GM19438 (cell line): ENCODE results near the gene ZNF714.
A peak's percentile ranks its signal among the peaks of the same experiment; 100 is the strongest.
"Not testable (repeated sequence)": the region's sequence is repeated elsewhere in the genome, so short reads cannot be mapped to it uniquely, and the experiment has no call there.

Experiments used
- ATAC-seq: cut with Tn5 transposase; IDR thresholded peaks from one replicate; pipeline ENCODE4 v1.9.1; 2021; ENCODE audit warnings: low read depth; ENCODE audit not compliant: unreplicated experiment

ZNF714 gene

GRCh38 chr19:21128901-21129698 is 47.1 kb downstream of the ZNF714 start:
- no peak for ATAC-seq

GRCh38 chr19:21130097-21130775 is 48.2 kb downstream of the ZNF714 start:
- no peak for ATAC-seq

GRCh38 chr19:21133633-21134032 is 51.6 kb downstream of the ZNF714 start:
- no peak for ATAC-seq

GRCh38 chr19:21134934-21135366 is 52.9 kb downstream of the ZNF714 start:
- ATAC-seq, result no peak

GRCh38 chr19:21135433-21135832 is 53.4 kb downstream of the ZNF714 start:
- no peak for ATAC-seq

GRCh38 chr19:21138130-21138529 is 56.1 kb downstream of the ZNF714 start:
- no peak for ATAC-seq

- ATAC-seq, result not testable (repeated sequence)
These were observed 59.0 kb downstream of the ZNF714 start for GRCh38 chr19:21141006-21141405.

GRCh38 chr19:21141787-21142464 is 59.9 kb downstream of the ZNF714 start, which contains the start of gene ZNF431:
TSS of gene ZNF431 (plus strand) at chr19:21142040. CDS start at chr19:21142184, 144 bp downstream.
- ATAC-seq, result peak; percentile 99

GRCh38 chr19:21143428-21143827 is 61.4 kb downstream of the ZNF714 start:
- no peak for ATAC-seq

- no peak for ATAC-seq
These were observed 61.9 kb downstream of the ZNF714 start for GRCh38 chr19:21143854-21144253.

GRCh38 chr19:21147540-21147939 is 65.5 kb downstream of the ZNF714 start:
- no peak for ATAC-seq

- no peak for ATAC-seq
These were observed 66.7 kb downstream of the ZNF714 start for GRCh38 chr19:21148681-21149080.

- no peak for ATAC-seq
These were observed 67.9 kb downstream of the ZNF714 start for GRCh38 chr19:21149877-21150276.

GRCh38 chr19:21151460-21151859 is 69.5 kb downstream of the ZNF714 start:
- ATAC-seq, result no peak

GRCh38 chr19:21158523-21159135 is 76.6 kb downstream of the ZNF714 start:
- ATAC-seq, result no peak

GRCh38 chr19:21164541-21164940 is 82.5 kb downstream of the ZNF714 start:
- no peak for ATAC-seq

GRCh38 chr19:21166436-21166835 is 84.4 kb downstream of the ZNF714 start:
- no peak for ATAC-seq
